NCI-H1417 treated with DMSO at 0.1 percent for 48 hours (cell line): ENCODE results near the gene TMPRSS12.
"Not testable (repeated sequence)": the region's sequence is repeated elsewhere in the genome, so short reads cannot be mapped to it uniquely, and the experiment has no call there.

Source experiments
- DNase-seq: peaks from one replicate; lab custom pipeline; 2025; lab: John Stamatoyannopoulos, UW

Gene TMPRSS12

GRCh38 chr12:50926932-50927331 lies 84.2 kb downstream of the TMPRSS12 start:
- DNase-seq = not testable (repeated sequence)

DNA sequence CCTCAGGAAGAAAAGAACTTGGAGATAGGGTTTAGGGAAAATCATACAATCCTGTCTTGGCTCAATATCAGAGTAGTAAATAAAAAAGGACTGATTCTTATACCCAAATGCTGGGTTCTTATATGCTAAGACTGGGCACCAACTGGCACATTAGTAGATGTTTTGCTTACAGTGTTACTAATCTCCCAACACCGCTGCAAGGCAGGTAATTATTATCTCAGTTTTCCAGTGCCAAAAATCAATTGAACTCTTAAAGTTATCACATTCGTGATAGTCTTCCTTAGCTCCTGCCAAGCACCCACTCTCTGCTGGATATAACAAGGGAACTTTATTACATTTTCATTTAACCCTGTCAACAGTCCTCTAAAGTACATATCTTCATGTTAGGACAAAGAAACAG lies 84.6 kb downstream of the TMPRSS12 start:
- DNase-seq = no peak

DNA sequence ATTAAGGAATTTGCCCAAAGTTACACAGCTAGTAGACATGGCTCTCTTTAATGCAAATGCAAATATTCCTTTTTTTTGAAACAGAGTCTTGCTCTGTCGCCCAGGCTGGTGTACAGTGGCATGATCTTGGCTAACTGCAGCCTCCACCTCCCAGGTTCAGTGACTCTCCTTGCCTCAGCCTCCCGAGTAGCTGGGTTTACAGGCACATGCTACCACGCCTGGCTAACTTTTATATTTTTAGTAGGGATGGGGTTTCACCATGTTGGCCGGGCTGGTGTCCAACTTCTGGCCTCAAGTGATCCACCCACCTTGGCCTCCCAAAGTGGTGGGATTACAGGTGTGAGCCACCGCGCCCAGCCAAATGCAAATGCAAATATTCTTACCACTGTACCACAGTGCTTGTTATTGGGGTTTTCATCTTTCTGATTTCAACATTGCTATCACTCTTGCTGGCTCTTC lies 85.1 kb downstream of the TMPRSS12 start:
- no peak for DNase-seq

DNA sequence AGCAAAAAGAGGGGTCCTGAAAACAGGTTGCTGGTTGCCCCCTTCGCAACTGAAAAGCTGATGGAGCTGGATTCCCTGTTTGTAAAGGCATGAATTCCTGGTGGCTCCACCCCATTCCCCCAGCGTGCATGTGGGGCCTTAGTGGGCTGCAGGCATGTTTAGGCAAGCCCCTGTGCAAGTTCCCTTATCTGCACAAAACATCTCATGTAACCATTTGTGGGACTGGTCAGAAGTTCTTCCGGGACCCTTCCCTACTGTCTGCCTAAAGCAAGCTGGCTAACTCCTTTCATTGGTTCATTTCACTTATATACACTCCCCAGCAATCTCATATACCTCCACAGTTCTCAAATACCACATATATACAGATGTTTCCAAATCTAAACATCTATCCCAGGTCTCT lies 85.7 kb downstream of the TMPRSS12 start:
- no peak for DNase-seq

DNA sequence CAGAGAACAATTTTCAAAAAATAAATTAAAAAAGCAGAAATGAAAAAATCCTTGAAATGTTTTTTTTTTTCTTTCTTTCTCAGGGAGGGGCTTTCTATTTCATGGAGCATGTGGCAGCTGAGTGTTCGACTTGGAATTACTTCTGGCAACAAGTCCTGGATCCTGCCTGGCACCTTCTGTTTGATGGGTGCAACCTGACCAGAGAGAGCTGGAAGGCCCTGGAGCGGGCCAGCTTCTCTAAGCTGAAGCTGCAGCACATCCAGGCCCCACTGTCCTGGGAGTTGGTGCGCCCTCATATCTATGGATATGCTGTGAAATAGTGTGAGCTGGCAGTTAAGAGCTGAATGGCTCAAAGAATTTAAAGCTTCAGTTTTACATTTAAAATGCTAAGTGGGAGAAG lies 87.1 kb downstream of the TMPRSS12 start:
- DNase-seq = no peak

DNA sequence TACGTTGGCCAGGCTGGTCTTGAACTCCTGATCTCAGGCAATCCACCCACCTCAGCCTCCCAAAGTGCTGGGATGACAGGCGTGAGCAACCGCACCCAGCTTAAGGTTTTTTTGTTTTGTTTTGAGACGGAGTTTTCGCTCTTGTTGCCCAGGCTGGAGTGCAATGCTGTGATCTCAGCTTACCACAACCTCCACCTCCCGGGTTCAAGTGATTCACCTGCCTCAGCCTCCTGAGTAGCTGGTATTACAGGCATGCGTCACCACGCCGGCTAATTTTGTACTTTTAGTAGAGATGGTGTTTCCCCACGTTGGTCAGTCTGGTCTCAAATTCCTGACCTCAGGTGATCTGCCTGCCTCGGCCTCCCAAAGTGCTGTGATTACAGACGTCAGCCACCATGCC lies 87.8 kb downstream of the TMPRSS12 start:
- DNase-seq = not testable (repeated sequence)

DNA sequence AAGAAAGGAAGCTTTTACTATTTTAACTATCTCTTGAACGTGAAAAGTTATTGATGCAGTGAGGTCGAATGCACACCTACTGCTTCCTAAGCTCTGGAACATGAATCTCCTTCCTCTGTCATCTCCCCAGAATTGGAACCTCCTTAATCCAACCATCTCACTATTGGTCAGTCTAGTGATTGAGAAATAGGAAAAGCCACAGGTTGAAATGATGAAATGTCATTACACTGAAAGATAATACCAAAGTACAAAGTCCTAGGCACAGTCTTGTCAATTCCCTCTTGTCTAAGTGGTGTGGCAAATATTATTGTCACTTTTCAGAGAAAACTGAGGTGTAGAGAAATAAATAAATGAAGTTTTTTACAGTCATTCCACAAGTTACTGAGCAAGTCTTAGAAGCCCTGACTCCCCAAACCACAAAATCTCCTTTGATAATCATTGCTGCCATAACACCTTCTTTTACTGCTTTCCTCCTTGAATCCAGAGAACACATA lies 90.1 kb downstream of the TMPRSS12 start:
- DNase-seq = no peak

GRCh38 chr12:50933459-50934124 lies 90.9 kb downstream of the TMPRSS12 start:
- DNase-seq = no peak

GRCh38 chr12:50934371-50934851 lies 91.7 kb downstream of the TMPRSS12 start:
- no peak for DNase-seq

DNA sequence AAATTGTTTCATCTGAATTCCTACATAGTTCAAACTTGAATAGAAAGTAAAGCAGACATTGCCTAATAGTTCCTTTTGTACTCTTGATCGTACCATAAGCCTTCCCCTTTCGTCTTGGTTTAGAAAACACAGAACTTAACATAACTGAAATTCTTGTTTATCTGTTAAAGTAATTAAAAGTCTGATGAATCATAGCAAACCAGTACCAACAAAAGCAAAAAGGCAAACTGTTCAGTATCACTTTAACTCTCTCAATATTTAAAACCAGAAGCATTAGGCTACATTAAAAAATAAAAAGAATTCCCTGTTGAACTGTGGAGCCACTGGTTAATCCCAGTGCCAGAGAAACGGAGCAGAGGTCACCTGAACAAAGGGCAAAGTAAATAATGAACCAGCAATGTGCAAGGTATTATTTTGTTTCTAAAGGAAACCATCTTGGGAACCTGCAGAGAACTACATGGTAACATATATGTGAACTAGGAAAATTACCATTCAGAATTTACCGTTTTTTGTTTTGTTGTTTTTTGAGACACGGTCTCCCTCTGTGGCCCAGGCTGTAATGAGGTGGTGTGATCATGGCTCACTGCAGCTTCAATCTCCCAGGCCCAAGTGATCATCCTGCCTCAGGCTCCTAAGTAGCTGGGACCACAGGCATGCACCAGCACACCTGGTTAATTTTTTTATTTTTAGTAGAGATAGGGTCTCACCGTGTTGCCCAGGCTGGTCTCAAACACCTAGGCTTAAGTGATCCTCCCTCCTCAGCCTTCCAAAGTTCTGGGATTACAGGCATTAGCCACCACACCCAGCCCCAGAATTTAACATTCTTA lies 92.5 kb downstream of the TMPRSS12 start:
- no peak for DNase-seq

- DNase-seq = no peak
Measured at GRCh38 chr12:50936821-50937530, 94.2 kb downstream of the TMPRSS12 start.
